NK-92 (cell line): Measurements from ENCODE around the gene RUNX1.
"Not testable (repeated sequence)": the region's sequence is repeated elsewhere in the genome, so short reads cannot be mapped to it uniquely, and the experiment has no call there.

Experiments used
- DNase-seq: peaks from one replicate; lab custom pipeline; 2025; ENCODE audit not compliant: unreplicated experiment; lab: John Stamatoyannopoulos, UW

The RUNX1 gene

GRCh38 chr21:34994766-34995631 is 54.1 kb downstream of the RUNX1 start:
- DNase-seq, result no peak

- DNase-seq, result not testable (repeated sequence)
Observed at GRCh38 chr21:34993521-34993921, 55.6 kb downstream of the RUNX1 start.

GRCh38 chr21:34992736-34993398 is 56.2 kb downstream of the RUNX1 start:
- no peak for DNase-seq

GRCh38 chr21:34992180-34992579 is 56.9 kb downstream of the RUNX1 start:
- DNase-seq, result no peak

- DNase-seq, result no peak
Observed at GRCh38 chr21:34991366-34991957, 57.6 kb downstream of the RUNX1 start.

- DNase-seq, result no peak
Observed at GRCh38 chr21:34990842-34991241, 58.3 kb downstream of the RUNX1 start.

- no peak for DNase-seq
Observed at GRCh38 chr21:34989337-34990151, 59.6 kb downstream of the RUNX1 start.

GRCh38 chr21:34988625-34989024 is 60.5 kb downstream of the RUNX1 start:
- DNase-seq, result no peak

- DNase-seq, result no peak
Observed at GRCh38 chr21:34988139-34988538, 61.0 kb downstream of the RUNX1 start.

- DNase-seq, result no peak
Observed at GRCh38 chr21:34987501-34988072, 61.5 kb downstream of the RUNX1 start.

GRCh38 chr21:34986561-34987500 is 62.3 kb downstream of the RUNX1 start:
- DNase-seq, result no peak

GRCh38 chr21:34984356-34985058 is 64.6 kb downstream of the RUNX1 start:
- no peak for DNase-seq

- DNase-seq, result no peak
Observed at GRCh38 chr21:34983680-34984086, 65.4 kb downstream of the RUNX1 start.

GRCh38 chr21:34981791-34982190 is 67.3 kb downstream of the RUNX1 start:
- no peak for DNase-seq

- no peak for DNase-seq
Observed at GRCh38 chr21:34980423-34981115, 68.5 kb downstream of the RUNX1 start.

- no peak for DNase-seq
Observed at GRCh38 chr21:34979383-34979782, 69.7 kb downstream of the RUNX1 start.

GRCh38 chr21:34977333-34977732 is 71.8 kb downstream of the RUNX1 start:
- DNase-seq, result no peak

GRCh38 chr21:34974162-34974981 is 74.7 kb downstream of the RUNX1 start:
- no peak for DNase-seq
